Fibroblast of peridontal ligament (primary cell): ENCODE measurements around the gene TNPO3.

Experiments used
- DNase-seq: peaks from one replicate; pipeline ENCODE4 v3.0.0-alpha.2; 2010; ENCODE audit errors: extremely low read depth

The TNPO3 gene

GRCh38 chr7:128939075-128939860 lies 115.6 kb downstream of the TNPO3 start:
- no peak for DNase-seq

- DNase-seq, result no peak
Measured at GRCh38 chr7:128938544-128939074, 116.3 kb downstream of the TNPO3 start.

GRCh38 chr7:128937647-128938543 lies 117.0 kb downstream of the TNPO3 start, which contains the start of gene IRF5:
Gene IRF5 (plus strand): TSS chr7:128937927. CDS start chr7:128942082, 4,155 bp downstream.
- DNase-seq, result no peak

- no peak for DNase-seq
Measured at GRCh38 chr7:128937271-128937646, 117.7 kb downstream of the TNPO3 start.

GRCh38 chr7:128936798-128937197 lies 118.1 kb downstream of the TNPO3 start:
- no peak for DNase-seq

GRCh38 chr7:128935342-128935730 lies 119.6 kb downstream of the TNPO3 start:
- DNase-seq, result no peak

- DNase-seq, result no peak
Measured at GRCh38 chr7:128934361-128935341, 120.3 kb downstream of the TNPO3 start.

- no peak for DNase-seq
Measured at GRCh38 chr7:128933180-128933891, 121.6 kb downstream of the TNPO3 start.

GRCh38 chr7:128932862-128933179 lies 122.1 kb downstream of the TNPO3 start:
- no peak for DNase-seq

- no peak for DNase-seq
Measured at GRCh38 chr7:128931965-128932861, 122.7 kb downstream of the TNPO3 start.

- no peak for DNase-seq
Measured at GRCh38 chr7:128931190-128931798, 123.6 kb downstream of the TNPO3 start.

- no peak for DNase-seq
Measured at GRCh38 chr7:128928882-128929788, 125.8 kb downstream of the TNPO3 start.

- DNase-seq, result no peak
Measured at GRCh38 chr7:128928159-128928813, 126.6 kb downstream of the TNPO3 start.

- DNase-seq, result no peak
Measured at GRCh38 chr7:128924707-128925588, 130.0 kb downstream of the TNPO3 start.

GRCh38 chr7:128923411-128923800 lies 131.5 kb downstream of the TNPO3 start:
- no peak for DNase-seq

GRCh38 chr7:128922496-128923410 lies 132.2 kb downstream of the TNPO3 start:
- DNase-seq, result no peak
